Tibial nerve (tissue), 3 donors: ENCODE measurements around the gene KCTD14.

Experiments
- POLR2A ChIP-seq, 2 donors: fragments of 450-650 bp; IDR thresholded peaks; one replicate each; pipeline ENCODE4 v1.6.1; 2017; ENCODE audit warnings: antibody characterized with exemption in 2 of 2, mild to moderate bottlenecking in 2 of 2, moderate library complexity in 2 of 2
- TF ChIP-seq, protein P1 (sequence below), 5 experiments: fragments of 200-600 bp in 3 of 5; fragments of 450-650 bp in 2 of 5; sonication (generic) in 3 of 5; IDR thresholded peaks; one replicate each; pipeline ENCODE4 v1.5.1; 2016 to 2019; ENCODE audit warnings: antibody characterized with exemption in 5 of 5, mild to moderate bottlenecking in 3 of 5, moderate library complexity in 2 of 5

DNA sequence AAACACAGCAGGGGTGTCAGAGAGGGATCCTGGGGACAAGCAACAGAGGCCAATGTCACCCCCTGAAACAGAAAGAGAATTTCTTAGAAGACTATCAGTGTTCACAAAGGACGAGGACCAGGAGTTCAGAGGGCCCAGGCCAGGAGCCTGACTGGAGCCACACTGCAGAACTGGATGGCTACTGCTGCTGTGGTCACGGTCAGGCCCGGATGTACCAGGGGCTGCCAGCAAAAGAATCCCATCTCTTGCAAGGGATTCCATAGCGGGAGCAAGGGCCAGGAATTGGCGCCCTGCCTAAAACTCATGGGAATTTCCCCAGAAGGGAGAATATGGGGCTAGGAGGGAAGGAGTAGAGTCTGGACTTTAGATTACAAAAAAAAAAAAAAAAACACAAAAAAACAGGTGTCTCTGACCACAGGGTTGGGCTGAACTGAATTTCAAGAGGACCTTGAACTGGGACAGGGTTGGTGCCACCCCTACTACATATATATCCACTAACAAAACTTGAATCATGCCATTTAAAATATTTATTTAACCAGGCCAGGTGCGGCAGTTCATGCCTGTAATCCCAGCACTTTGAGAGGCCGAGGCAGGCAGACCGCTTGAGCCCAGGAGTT is 15.7 kb upstream of the KCTD14 start:
- TF ChIP-seq POLR2A (IDR thresholded peaks at IDR 0.05) = no peak
- TF ChIP-seq, protein P1, sequence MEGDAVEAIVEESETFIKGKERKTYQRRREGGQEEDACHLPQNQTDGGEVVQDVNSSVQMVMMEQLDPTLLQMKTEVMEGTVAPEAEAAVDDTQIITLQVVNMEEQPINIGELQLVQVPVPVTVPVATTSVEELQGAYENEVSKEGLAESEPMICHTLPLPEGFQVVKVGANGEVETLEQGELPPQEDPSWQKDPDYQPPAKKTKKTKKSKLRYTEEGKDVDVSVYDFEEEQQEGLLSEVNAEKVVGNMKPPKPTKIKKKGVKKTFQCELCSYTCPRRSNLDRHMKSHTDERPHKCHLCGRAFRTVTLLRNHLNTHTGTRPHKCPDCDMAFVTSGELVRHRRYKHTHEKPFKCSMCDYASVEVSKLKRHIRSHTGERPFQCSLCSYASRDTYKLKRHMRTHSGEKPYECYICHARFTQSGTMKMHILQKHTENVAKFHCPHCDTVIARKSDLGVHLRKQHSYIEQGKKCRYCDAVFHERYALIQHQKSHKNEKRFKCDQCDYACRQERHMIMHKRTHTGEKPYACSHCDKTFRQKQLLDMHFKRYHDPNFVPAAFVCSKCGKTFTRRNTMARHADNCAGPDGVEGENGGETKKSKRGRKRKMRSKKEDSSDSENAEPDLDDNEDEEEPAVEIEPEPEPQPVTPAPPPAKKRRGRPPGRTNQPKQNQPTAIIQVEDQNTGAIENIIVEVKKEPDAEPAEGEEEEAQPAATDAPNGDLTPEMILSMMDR (IDR thresholded peaks at IDR 0.05) = no peak
